Heart left ventricle (tissue), 16 donors: ENCODE results near the gene GMPR. TPM values are rescaled to one million over a fixed set of nuclear protein-coding genes. Genes with fewer than 3 reads are reported as not detected.

ENCODE experiments used
- ATAC-seq, 4 donors: fragments of 200-7000 bp; cut with Tn5 transposase; one replicate each; pipeline ENCODE4 v1.9.1; 2020 to 2022; ENCODE audit warnings: moderate library complexity in 4 of 4, mild to moderate bottlenecking in 3 of 4, moderate number of reproducible peaks in 1 of 4
- DNase-seq, 5 donors: peaks; one replicate each; pipeline ENCODE4 v3.0.0-alpha.2; 2020
- H3K27ac ChIP-seq, 12 donors: fragments of 200-600 bp; sonication (generic) in 4 of 12; one replicate each; pipeline versions ENCODE4 v1.5.0 to v1.8.0; 2016 to 2022; ENCODE audit warnings: mild to moderate bottlenecking in 2 of 12
- H3K27me3 ChIP-seq, 9 donors: fragments of 200-600 bp; sonication (generic) in 2 of 9; one replicate each; pipeline versions ENCODE4 v1.5.1 to v1.8.0; 2016 to 2022; ENCODE audit warnings: mild to moderate bottlenecking in 3 of 9
- H3K36me3 ChIP-seq, 9 donors: fragments of 200-600 bp; sonication (generic) in 2 of 9; one replicate each; pipeline versions ENCODE4 v1.5.0 to v1.8.0; 2018 to 2022; ENCODE audit warnings: mild to moderate bottlenecking in 2 of 9
- H3K4me1 ChIP-seq, 12 donors: fragments of 200-600 bp; sonication (generic) in 4 of 12; one replicate each; pipeline versions ENCODE4 v1.5.0 to v1.8.0; 2016 to 2022; ENCODE audit warnings: mild to moderate bottlenecking in 3 of 12
- H3K4me3 ChIP-seq, 12 donors: fragments of 200-600 bp; sonication (generic) in 4 of 12; one replicate each; pipeline versions ENCODE4 v1.5.0 to v1.8.0; 2017 to 2022; ENCODE audit warnings: mild to moderate bottlenecking in 9 of 12, moderate library complexity in 4 of 12
- H3K9me3 ChIP-seq, 12 donors: fragments of 200-600 bp; sonication (generic) in 4 of 12; one replicate each; pipeline versions ENCODE4 v1.5.0 to v1.8.0; 2016 to 2022; ENCODE audit warnings: mild to moderate bottlenecking in 1 of 12
- POLR2A ChIP-seq, 2 donors: fragments of 450-650 bp; IDR thresholded peaks; one replicate each; pipeline ENCODE4 v1.6.1; 2017; ENCODE audit warnings: antibody characterized with exemption in 2 of 2, mild to moderate bottlenecking in 2 of 2, moderate library complexity in 2 of 2
- WGBS, 4 donors: extraction: QIAGEN DNeasy Blood & Tissue Kit in 2 of 4; methylation state at CpG; one replicate each; pipeline versions ENCODE4 v1.1.5 to v1.1.7; 2013 to 2018; 5-methylcytosine and 5-hydroxymethylcytosine counted together
- intact Hi-C, 10 donors: fragments of 100-400 bp; cut with DNase I; formaldehyde crosslinking; loops; one replicate each; pipeline versions ENCODE4 v1.11.1 to v1.14.2; 2022
- polyA plus RNA-seq, 2 donors: library from polyadenylated mRNA; stranded (reverse); fragments of 200-250 nt; gene quantifications; one replicate each; pipeline ENCODE4 v1.2.3, GENCODE V29; 2013
- total RNA-seq, 9 donors: library from RNA; depleted of rRNA in 2 of 9; stranded (reverse); fragments of >200 nt in 2 of 9; fragmentation: NEBNext Ultra II Directional in 3 of 9; extraction: Animal tissue kit (Norgen Biotek cat#: 25700) in 3 of 9; gene quantifications; one replicate each; pipeline versions ENCODE4 v1.1.0 to v1.2.4, GENCODE V29; 2016 to 2023
- TF ChIP-seq, protein P1 (sequence below), 12 donors: fragments of 200-600 bp; sonication (generic) in 4 of 12; IDR thresholded peaks; one replicate each; pipeline versions ENCODE4 v1.5.0 to v1.8.0; 2018 to 2022; ENCODE audit warnings: antibody characterized with exemption in 12 of 12, mild to moderate bottlenecking in 5 of 12
- donor health status: ischemic (EF 13 %, LVEDD 7.1; RV severe dilation, severe dysfunction).
- donor health status: healthy with polysubstance abuse.
- donor health status: DM: no; HTN: yes; CAD: no.
- donor health status: DM: no; HTN: no; CAD: no.
- donor health status: ischemic (EF 25% LVEDD 6.9; RV normal size, moderate dysfunction).
- donor health status: ischemic (EF 25% LVEDD 5.7; RV mildly dilated, moderate dysfunction).
- donor health status: healthy.
- donor health status: DM: yes; HTN: yes; CAD: no.
- donor health status: ischemic (EF 35%, LVEDD 5.7; RV mildly dilated, moderate dysfunction).
- donor health status: nonischemic (EF 11% LVEDD 7.7; RV severe dilation, severe dysfunction).
- donor health status: DM: yes; HTN: yes; CAD: no.
- donor health status: PGD.
- donor health status: ischemic (EF 29% LVEDD 5.4; RV normal size, mild dysfunction).
- donor health status: nonischemic (EF 23%, LVEDD 6.1; RV moderate dilation, normal function).

The GMPR gene
- total and polyA plus RNA-seq, 11 donors: 67.8 to 294 (median 120) TPM

DNA sequence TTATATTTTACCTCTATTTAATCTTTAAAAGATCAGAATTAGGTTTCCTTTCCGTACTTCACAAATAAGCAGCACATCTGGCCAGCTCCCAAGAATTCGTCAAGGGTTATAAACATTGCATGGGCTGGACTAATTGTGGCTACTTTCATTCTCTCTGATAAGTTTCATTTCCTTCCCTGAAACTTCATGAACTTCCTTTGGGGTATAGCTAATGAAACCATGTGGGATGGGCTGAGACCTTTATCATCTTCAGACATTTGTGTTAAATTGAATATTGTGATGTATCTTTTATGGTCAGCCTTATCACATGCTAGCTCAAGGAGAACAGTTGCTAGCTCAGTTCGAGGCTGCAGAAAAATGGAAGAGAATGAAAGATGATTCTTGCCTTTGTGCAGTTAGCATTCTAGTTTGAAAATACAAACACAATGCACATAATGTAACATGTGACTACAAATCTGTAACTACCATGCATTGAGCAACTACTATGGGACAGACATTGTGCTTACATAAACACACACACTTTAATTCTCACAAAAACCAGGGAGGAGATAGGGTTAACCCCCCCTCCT lies 1.7 kb upstream of the GMPR start:
- Histone ChIP-seq H3K9me3 (no peaks in the 10 kb centered on the region), H3K27ac (peak overlapping the region in 8 of 12 donors; percentile 4 to 85 (median 34)), H3K36me3 (no peaks in the 10 kb centered on the region), H3K4me3 (peak overlapping the region in 7 of 12 donors; percentile 1 to 41 (median 13)), H3K4me1 (peaks cover 0 to 47% (median 24%) of the 10 kb centered on the region in 12 donors), H3K27me3 (no peaks in the 10 kb centered on the region)
- DNase-seq (peak in 3 of 5 donors; percentile 38 to 49 (median 45)), ATAC-seq (no peak)
- TF ChIP-seq POLR2A (IDR thresholded peaks at IDR 0.05): no peak
- TF ChIP-seq, protein P1, sequence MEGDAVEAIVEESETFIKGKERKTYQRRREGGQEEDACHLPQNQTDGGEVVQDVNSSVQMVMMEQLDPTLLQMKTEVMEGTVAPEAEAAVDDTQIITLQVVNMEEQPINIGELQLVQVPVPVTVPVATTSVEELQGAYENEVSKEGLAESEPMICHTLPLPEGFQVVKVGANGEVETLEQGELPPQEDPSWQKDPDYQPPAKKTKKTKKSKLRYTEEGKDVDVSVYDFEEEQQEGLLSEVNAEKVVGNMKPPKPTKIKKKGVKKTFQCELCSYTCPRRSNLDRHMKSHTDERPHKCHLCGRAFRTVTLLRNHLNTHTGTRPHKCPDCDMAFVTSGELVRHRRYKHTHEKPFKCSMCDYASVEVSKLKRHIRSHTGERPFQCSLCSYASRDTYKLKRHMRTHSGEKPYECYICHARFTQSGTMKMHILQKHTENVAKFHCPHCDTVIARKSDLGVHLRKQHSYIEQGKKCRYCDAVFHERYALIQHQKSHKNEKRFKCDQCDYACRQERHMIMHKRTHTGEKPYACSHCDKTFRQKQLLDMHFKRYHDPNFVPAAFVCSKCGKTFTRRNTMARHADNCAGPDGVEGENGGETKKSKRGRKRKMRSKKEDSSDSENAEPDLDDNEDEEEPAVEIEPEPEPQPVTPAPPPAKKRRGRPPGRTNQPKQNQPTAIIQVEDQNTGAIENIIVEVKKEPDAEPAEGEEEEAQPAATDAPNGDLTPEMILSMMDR (IDR thresholded peaks at IDR 0.05): no peak
- intact Hi-C loops: loop anchor here in 4 of 10 donors (2.0 to 10.0 kb wide), 8 partner anchors 41 to 531 kb away; partner anchors contain the start of gene ATXN1 (in 1 of the 4)
- WGBS, 4 donors: 1 to 2% (median 1%) methylated on average over 3 of the region's 3 CpGs

DNA sequence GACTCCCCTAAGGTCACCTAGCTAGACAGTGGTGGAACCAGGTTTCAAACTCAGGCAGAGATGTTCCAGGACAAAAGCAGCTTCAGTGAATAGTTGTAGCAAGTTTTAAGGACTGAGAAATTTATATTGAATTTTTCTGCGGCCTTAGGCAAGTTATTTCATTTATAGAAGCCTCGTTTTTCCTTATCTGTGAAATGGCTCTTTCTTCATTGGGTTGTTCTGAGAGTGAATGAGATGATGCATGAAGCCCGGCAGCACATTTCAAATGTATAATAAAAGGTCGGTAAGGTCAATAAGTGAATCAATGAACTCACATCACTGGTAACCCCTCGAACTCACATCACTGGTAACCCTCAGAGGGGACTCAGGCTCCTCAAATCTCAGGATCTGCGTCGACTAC lies 1.1 kb upstream of the GMPR start:
- Histone ChIP-seq H3K27me3 (no peaks in the 10 kb centered on the region), H3K4me1 (peaks cover 0 to 52% (median 27%) of the 10 kb centered on the region in 12 donors), H3K36me3 (no peaks in the 10 kb centered on the region), H3K4me3 (no peak overlapping the region), H3K27ac (peak overlapping the region in 4 of 12 donors; percentile 26 to 90 (median 59)), H3K9me3 (no peaks in the 10 kb centered on the region)
- DNase-seq: no peak
- intact Hi-C loops: loop anchor here in 4 of 10 donors (2.0 to 10.0 kb wide), 8 partner anchors 40 to 530 kb away; partner anchors contain the start of gene ATXN1 (in 1 of the 4)
- TF ChIP-seq, protein P1 (IDR thresholded peaks at IDR 0.05): no peak
- no peak for TF ChIP-seq POLR2A (IDR thresholded peaks at IDR 0.05)
- WGBS, 4 donors: 93 to 98% (median 96%) methylated on average over 7 of the region's 7 CpGs
- no peak for ATAC-seq

DNA sequence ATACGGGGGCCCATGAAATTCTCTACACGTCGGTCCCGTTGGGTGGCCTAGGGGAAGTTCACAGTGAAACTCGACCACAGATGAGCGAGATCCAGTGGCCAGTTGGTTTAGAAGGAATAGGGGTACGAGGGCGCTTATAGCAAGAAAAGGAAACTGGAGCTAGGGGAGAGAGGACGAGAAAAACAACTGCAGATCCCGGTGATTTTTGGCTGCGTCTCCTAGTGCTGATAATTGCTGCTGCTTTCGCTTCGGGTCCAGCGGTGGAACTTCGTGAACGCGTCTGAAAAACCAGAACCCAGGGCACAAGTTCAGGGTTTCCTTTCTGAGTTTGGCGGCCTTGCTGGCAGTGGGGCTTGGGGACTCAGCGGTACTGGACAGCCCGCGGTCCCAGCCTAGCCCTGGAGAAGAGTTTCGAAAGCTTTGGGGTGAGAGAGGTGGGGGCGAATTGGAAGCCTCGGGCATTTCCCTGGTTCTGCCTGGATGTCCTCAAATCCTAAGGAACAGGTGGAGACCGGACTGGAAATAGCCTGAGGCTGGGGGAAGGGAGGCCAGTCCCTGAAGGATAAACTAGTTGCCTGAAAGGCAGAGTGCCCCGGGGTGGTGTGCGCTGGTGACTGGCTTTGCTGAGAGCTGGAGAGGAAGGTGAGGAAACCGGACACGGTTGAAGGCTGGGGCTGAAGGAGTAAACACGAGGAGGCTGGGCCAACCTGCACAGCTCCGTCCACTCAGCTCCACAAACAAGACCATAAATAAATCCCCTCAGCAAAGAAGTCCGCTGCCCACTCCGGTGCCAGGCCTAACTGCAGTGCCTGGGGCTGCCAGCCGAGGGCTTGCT lies 793 bp downstream of the GMPR start:
- intact Hi-C loops: loop anchor here in 7 of 10 donors (1.0 to 10.0 kb wide), 11 partner anchors 38 to 528 kb away; partner anchors contain the start of gene ATXN1 (in 1 of the 7)
- TF ChIP-seq, protein P1 (IDR thresholded peaks at IDR 0.05): peak in 11 of 12 donors; percentile 14 to 63 (median 37)
- TF ChIP-seq POLR2A (IDR thresholded peaks at IDR 0.05): peak in 1 of 2 donors; percentile 55
- 7 to 10% (median 8%) methylated on average over 29 to 34 of the region's 34 CpGs for WGBS, 4 donors
- Histone ChIP-seq H3K27me3 (no peaks in the 10 kb centered on the region), H3K4me3 (peak overlapping the region; percentile 50 to 88 (median 76)), H3K36me3 (no peaks in the 10 kb centered on the region), H3K27ac (peak overlapping the region; percentile 59 to 92 (median 86)), H3K4me1 (peaks cover 0 to 71% (median 31%) of the 10 kb centered on the region in 12 donors), H3K9me3 (no peaks in the 10 kb centered on the region)
- DNase-seq (peak; percentile 33 to 88 (median 84)), ATAC-seq (peak; percentile 56 to 81 (median 76))

DNA sequence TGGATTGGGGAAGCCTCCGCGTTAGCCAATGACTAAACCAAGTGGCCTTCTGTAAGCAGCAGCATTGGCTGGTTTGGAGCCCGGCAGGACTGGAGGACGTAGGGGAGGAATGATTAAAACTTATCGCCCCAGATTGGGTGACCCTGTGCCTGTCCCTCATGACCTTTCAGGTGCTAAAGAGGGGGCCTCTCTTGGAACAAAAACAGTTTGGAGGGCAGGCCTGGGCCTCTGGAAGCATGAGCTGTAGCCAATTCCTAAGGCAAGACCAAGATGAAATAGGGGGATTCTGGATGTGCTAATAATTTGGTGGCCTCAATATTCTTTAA lies 1.4 kb downstream of the GMPR start:
- intact Hi-C loops: loop anchor here in 8 of 10 donors (1.0 to 10.0 kb wide), 11 partner anchors 37 to 528 kb away; partner anchors contain the start of gene ATXN1 (in 1 of the 8)
- peaks cover 0 to 73% (median 31%) of the 10 kb centered on the region in 12 donors for H3K4me1 ChIP-seq
- 36 to 67% (median 43%) methylated on average over 5 of the region's 5 CpGs for WGBS, 4 donors
- H3K36me3 ChIP-seq: no peaks in the 10 kb centered on the region
- no peak for TF ChIP-seq POLR2A (IDR thresholded peaks at IDR 0.05)
- TF ChIP-seq, protein P1 (IDR thresholded peaks at IDR 0.05): peak in 2 of 12 donors; percentile 4 to 13
- H3K27me3 ChIP-seq: no peaks in the 10 kb centered on the region
- peak in 1 of 5 donors; percentile 75 for DNase-seq
- no peak for ATAC-seq
- peak overlapping the region; percentile 59 to 92 (median 86) for H3K27ac ChIP-seq
- peak overlapping the region in 10 of 12 donors; percentile 50 to 88 (median 80) for H3K4me3 ChIP-seq
- H3K9me3 ChIP-seq: no peaks in the 10 kb centered on the region
